ENCODE measurements around the gene WIPF3.

GRCh38 chr7:29915481-29916215, 109.3 kb downstream of the WIPF3 start:
- TF ChIP-seq CTCF (IDR thresholded peaks at IDR 0.05; ENCODE audit: low read depth, low read length, poor library complexity, severe bottlenecking), result no peak
- TF ChIP-seq EZH2phosphoT487 (IDR thresholded peaks at IDR 0.05; ENCODE audit: borderline replicate concordance, low read length), result no peak
